MCF 10A (cell line): ENCODE results near the gene TMEM40. TPM values are rescaled to one million over a fixed set of nuclear protein-coding genes. Genes with fewer than 3 reads are reported as not detected.

Experiments used
- BruUV-seq: library from RNA; stranded (reverse); fragments of 400-500 nt; replicated peaks from 2 replicates; lab custom pipeline; 2021; lab: Mats Ljungman, UMichigan
- CTCF ChIA-PET: fragments of 300-600 bp; sonication (Branson Sonifier 250); formaldehyde crosslinking; extraction: SDS; loops from one replicate; lab custom pipeline; 2021; ENCODE audit warnings: antibody characterized with exemption, inconsistent platforms; lab: Yijun Ruan, JAX
- POLR2A ChIA-PET: fragments of 300-600, 350-650 bp; sonication (Branson Sonifier 250); formaldehyde crosslinking; extraction: SDS; loops from one replicate; lab custom pipeline; 2020; ENCODE audit warnings: antibody characterized with exemption, inconsistent platforms; lab: Yijun Ruan, JAX
- DNase-seq: peaks from one replicate; pipeline ENCODE4 v3.0.0-alpha.2; 2018; ENCODE audit not compliant: unreplicated experiment
- H3K27ac Mint-ChIP-seq: one replicate; pipeline ENCODE4 v1.8.0; 2022; ENCODE audit warnings: mild to moderate bottlenecking, low read depth, mixed read lengths; ENCODE audit not compliant: unreplicated experiment
- H3K27me3 Mint-ChIP-seq: one replicate; pipeline ENCODE4 v1.8.0; 2022; ENCODE audit warnings: mixed read lengths; ENCODE audit not compliant: insufficient read depth, unreplicated experiment
- H3K36me3 Mint-ChIP-seq: one replicate; pipeline ENCODE4 v1.8.0; 2022; ENCODE audit warnings: mild to moderate bottlenecking, moderate library complexity, mixed read lengths; ENCODE audit not compliant: insufficient read depth, unreplicated experiment
- H3K4me1 Mint-ChIP-seq: one replicate; pipeline ENCODE4 v1.8.0; 2022; ENCODE audit warnings: mixed read lengths; ENCODE audit not compliant: insufficient read depth, unreplicated experiment
- H3K4me3 Mint-ChIP-seq: one replicate; pipeline ENCODE4 v1.8.0; 2022; ENCODE audit warnings: mild to moderate bottlenecking, moderate library complexity, mixed read lengths; ENCODE audit not compliant: unreplicated experiment
- H3K9me3 Mint-ChIP-seq: one replicate; pipeline ENCODE4 v1.8.0; 2022; ENCODE audit warnings: mixed read lengths; ENCODE audit not compliant: unreplicated experiment
- intact Hi-C: fragments of 100-400 bp; cut with micrococcal nuclease; formaldehyde crosslinking; loops from 2 replicates; pipeline ENCODE4 v1.14.1; 2022
- total RNA-seq: library from RNA; stranded (reverse); gene quantifications from 2 replicates; pipeline ENCODE4 v1.2.3, GENCODE V29; 2022
- TF ChIP-seq, protein P1 (sequence below): fragments of 200-600 bp; IDR thresholded peaks from one replicate; pipeline ENCODE4 v1.8.0; 2022; ENCODE audit warnings: antibody characterized with exemption, mild to moderate bottlenecking; ENCODE audit not compliant: unreplicated experiment

The TMEM40 gene
- total RNA-seq, 1 experiment from 2014 or later, result 58.4 TPM

DNA sequence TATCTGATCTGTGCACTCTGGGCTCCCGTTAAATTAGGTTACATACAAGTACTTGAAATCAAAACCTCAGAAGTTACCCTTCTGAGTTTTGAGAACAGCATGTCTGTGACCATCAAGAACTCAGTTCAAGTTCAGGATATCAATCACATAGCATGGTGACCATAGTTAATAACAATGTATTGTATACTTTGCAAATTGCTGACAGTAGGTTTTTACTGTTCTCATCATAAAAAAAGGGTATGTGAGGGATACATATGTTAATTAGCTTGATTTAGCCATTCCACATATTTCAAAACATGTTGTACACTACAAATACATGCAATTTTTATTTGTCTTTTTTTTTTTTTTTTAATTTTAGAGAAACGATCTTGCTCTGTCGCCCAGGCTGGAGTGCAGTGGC is 25.5 kb downstream of the TMEM40 start:
- Mint-ChIP-seq H3K9me3 (peaks cover 10% of the 10 kb centered on the region), H3K4me3 (no peak overlapping the region), H3K36me3 (peaks cover 6% of the 10 kb centered on the region), H3K4me1 (no peaks in the 10 kb centered on the region), H3K27me3 (no peaks in the 10 kb centered on the region), H3K27ac (no peak overlapping the region)
- TSS peak; percentile 35 for BruUV-seq
- intact Hi-C loops, result no loop called here
- CTCF ChIA-PET, result interaction anchor here (0.8 kb wide), 1 partner anchor 108 kb away, joined by 3 read pairs; no protein-coding TSS in a partner anchor
- TF ChIP-seq, protein P1, sequence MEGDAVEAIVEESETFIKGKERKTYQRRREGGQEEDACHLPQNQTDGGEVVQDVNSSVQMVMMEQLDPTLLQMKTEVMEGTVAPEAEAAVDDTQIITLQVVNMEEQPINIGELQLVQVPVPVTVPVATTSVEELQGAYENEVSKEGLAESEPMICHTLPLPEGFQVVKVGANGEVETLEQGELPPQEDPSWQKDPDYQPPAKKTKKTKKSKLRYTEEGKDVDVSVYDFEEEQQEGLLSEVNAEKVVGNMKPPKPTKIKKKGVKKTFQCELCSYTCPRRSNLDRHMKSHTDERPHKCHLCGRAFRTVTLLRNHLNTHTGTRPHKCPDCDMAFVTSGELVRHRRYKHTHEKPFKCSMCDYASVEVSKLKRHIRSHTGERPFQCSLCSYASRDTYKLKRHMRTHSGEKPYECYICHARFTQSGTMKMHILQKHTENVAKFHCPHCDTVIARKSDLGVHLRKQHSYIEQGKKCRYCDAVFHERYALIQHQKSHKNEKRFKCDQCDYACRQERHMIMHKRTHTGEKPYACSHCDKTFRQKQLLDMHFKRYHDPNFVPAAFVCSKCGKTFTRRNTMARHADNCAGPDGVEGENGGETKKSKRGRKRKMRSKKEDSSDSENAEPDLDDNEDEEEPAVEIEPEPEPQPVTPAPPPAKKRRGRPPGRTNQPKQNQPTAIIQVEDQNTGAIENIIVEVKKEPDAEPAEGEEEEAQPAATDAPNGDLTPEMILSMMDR, result no peak
- POLR2A ChIA-PET, result interaction anchor here (0.6 to 0.8 kb wide), 2 partner anchors 17 to 89 kb away, joined by 4 read pairs; no protein-coding TSS in a partner anchor
- DNase-seq, result no peak

DNA sequence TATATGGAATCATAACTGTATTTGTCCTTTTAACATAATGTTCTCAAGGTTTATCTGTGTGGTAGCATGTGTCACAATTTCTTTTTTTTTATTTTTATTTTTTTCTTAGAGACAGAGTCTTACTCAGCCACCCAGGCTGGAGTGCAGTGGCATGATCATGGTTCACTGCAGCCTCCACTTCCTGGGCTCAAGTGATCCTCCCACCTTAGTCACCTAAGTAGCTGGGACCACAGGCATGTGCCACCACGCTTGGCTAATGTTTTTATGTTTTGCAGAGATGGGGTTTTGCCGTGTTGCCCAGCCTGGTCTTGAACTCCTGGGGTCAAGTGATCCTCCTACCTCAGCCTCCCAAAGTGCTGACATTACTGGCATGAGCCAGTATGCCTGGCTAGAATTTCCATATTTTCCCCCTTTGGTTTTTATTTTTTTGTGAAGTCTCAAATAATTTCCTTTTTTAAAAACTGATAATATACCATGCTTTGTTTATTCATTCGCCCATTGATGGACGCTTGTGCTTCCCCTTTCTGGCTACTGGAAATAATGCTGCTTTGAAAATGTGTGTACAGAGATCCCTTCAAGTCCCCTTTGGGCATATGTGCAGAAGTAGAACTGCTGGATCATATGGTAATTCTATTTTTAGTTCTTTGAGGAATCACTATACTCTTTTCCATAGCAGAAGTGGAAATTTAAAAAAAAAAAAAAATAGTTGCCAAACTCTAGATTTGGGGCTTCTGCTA is 28.4 kb downstream of the TMEM40 start:
- Mint-ChIP-seq H3K36me3 (peaks cover 6% of the 10 kb centered on the region), H3K27me3 (no peaks in the 10 kb centered on the region), H3K27ac (no peak overlapping the region), H3K4me3 (no peak overlapping the region), H3K9me3 (peaks cover 10% of the 10 kb centered on the region), H3K4me1 (no peaks in the 10 kb centered on the region)
- no TSS peak for BruUV-seq
- ChIA-PET CTCF (interaction anchor here (0.7 to 1.1 kb wide), 2 partner anchors 10 to 22 kb away, joined by 3 to 6 read pairs; no protein-coding TSS in a partner anchor), POLR2A (interaction anchor here (0.7 kb wide), 1 partner anchor 103 kb away, joined by 3 read pairs; no protein-coding TSS in a partner anchor)
- DNase-seq, result no peak
- TF ChIP-seq, protein P1, result no peak
- intact Hi-C loops, result no loop called here

DNA sequence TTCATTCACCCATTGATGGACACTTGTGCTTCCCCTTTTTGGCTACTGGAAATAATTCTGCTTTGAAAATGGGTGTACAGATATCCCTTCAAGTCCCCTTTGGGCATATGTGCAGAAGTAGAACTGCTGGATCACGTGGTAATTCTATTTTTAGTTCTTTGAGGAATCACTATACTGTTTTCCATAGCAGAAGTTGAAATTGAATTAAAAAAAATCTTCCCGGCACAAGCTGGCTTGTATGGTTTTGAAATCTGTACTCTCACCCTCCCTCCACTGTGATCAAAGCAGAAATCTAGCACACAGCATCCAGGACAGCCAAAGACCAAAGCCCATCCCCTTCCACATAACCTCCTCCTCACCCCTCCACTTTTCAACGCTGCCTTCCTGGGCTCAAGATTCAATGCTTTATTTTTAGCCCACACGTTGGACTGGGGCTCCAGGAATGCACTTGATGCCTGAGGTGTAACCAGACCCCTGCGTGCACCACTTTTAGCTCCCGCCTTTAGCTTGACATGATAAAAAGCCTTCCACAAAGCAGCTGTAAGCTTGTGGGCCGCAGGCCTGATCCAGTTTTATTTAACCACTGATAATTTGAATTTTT is 29.9 kb downstream of the TMEM40 start:
- no TSS peak for BruUV-seq

More for the DNA sequence above, 29.9 kb downstream of the TMEM40 start:
- Mint-ChIP-seq H3K9me3 (peaks cover 10% of the 10 kb centered on the region), H3K36me3 (peaks cover 6% of the 10 kb centered on the region), H3K4me1 (no peaks in the 10 kb centered on the region), H3K27ac (no peak overlapping the region), H3K27me3 (no peaks in the 10 kb centered on the region), H3K4me3 (no peak overlapping the region)
- ChIA-PET POLR2A (interaction anchor here (1.3 kb wide), 1 partner anchor 128 kb away, joined by 3 read pairs; no protein-coding TSS in a partner anchor), CTCF (interaction anchor here (0.6 to 2.9 kb wide), 4 partner anchors 8 to 476 kb away, joined by 3 to 9 read pairs (median 5); no protein-coding TSS in a partner anchor)
- TF ChIP-seq, protein P1, result no peak
- no peak for DNase-seq
- intact Hi-C loops, result no loop called here
